HepG2 (cell line): ENCODE data around the gene ASB11. TPM values are rescaled to one million over a fixed set of nuclear protein-coding genes. Genes with fewer than 3 reads are reported as not detected.

Experiments used
- ATAC-seq: fragments of 200-7000 bp; cut with Tn5 transposase; 3 replicates; pipeline ENCODE4 v1.9.1; 2020; ENCODE audit warnings: mild to moderate bottlenecking, moderate library complexity
- BruUV-seq: library from RNA; stranded (reverse); fragments of 400-500 nt; replicated peaks from 2 replicates; lab custom pipeline; 2021; lab: Mats Ljungman, UMichigan
- CTCF ChIA-PET: fragments of 300-600 bp; formaldehyde crosslinking; extraction: SDS; loops from one replicate; lab custom pipeline; 2021; ENCODE audit warnings: low total read pairs, inconsistent platforms, low intra/inter-chr PET ratio; lab: Yijun Ruan, JAX
- POLR2A ChIA-PET: fragments of 350-600 bp; sonication (Branson Sonifier 250); formaldehyde crosslinking; loops from one replicate; lab custom pipeline; 2020; ENCODE audit warnings: antibody characterized with exemption, inconsistent platforms; lab: Yijun Ruan, JAX
- DNase-seq: peaks from one replicate; pipeline ENCODE4 v3.0.0-alpha.2; 2015; ENCODE audit warnings: low spot score
- FAIRE-seq: peaks from 3 replicates; lab custom pipeline; 2011; peaks lifted over from hg19 to GRCh38; lab: Jason Lieb, UNC
- H2AFZ ChIP-seq: one replicate; pipeline ENCODE4 v1.6.1; 2011; ENCODE audit warnings: low read length, inconsistent platforms
- H3K27ac ChIP-seq: fragments of 300-600 bp; 3 replicates; pipeline ENCODE4 v1.8.0; 2011; ENCODE audit warnings: mixed run types, mild to moderate bottlenecking, mixed read lengths, low read length, inconsistent platforms; ENCODE audit not compliant: insufficient read depth; ENCODE audit errors: extremely low read length
- H3K27me3 ChIP-seq, 2 experiments: fragments of 200-600 bp in 1 of 2; 2 replicates in 1 of 2; 3 replicates in 1 of 2; pipeline versions ENCODE4 v1.6.0 to v1.8.0; 2011; ENCODE audit warnings: low read length in 2 of 2, mild to moderate bottlenecking in 2 of 2, moderate library complexity in 2 of 2, inconsistent platforms in 1 of 2; ENCODE audit not compliant: insufficient read depth in 2 of 2, control insufficient read depth in 1 of 2
- H3K36me3 ChIP-seq, 2 experiments: fragments of 200-600 bp in 1 of 2; replicated peaks in 1 of 2; 2 replicates in 1 of 2; 3 replicates in 1 of 2; pipeline versions ENCODE4 v1.5.1 to v1.8.0; 2011; ENCODE audit warnings: low read length in 2 of 2, inconsistent platforms in 1 of 2; ENCODE audit not compliant: insufficient read depth in 2 of 2, control insufficient read depth in 1 of 2
- H3K4me1 ChIP-seq: 2 replicates; pipeline ENCODE4 v1.5.1; 2012; ENCODE audit warnings: low read length, inconsistent platforms; ENCODE audit not compliant: insufficient read depth
- H3K4me2 ChIP-seq: 2 replicates; pipeline ENCODE4 v1.6.0; 2011; ENCODE audit warnings: low read depth, low read length, inconsistent platforms
- H3K4me3 ChIP-seq, 3 experiments: fragments of 200-600 bp in 1 of 3; sonication (generic), shearing (Covaris generic) in 1 of 3; replicated peaks in 1 of 3; 2 replicates each; pipeline ENCODE4 v1.5.1; 2011 to 2016; ENCODE audit warnings: low read length in 3 of 3, inconsistent platforms in 2 of 3, low read depth in 2 of 3, mild to moderate bottlenecking in 2 of 3, control low read depth in 1 of 3, mixed read lengths in 1 of 3; ENCODE audit not compliant: insufficient read depth in 1 of 3
- H3K79me2 ChIP-seq: one replicate; pipeline ENCODE4 v1.6.1; 2011; ENCODE audit warnings: low read length, inconsistent platforms; ENCODE audit not compliant: insufficient read depth
- H3K9ac ChIP-seq: 2 replicates; pipeline ENCODE4 v1.6.0; 2011; ENCODE audit warnings: mild to moderate bottlenecking, low read depth, low read length, inconsistent platforms; ENCODE audit not compliant: insufficient read depth
- H3K9me3 ChIP-seq: 2 replicates; pipeline ENCODE4 v1.5.1; 2012; ENCODE audit warnings: mild to moderate bottlenecking, low read length
- H4K20me1 ChIP-seq: 2 replicates; pipeline ENCODE4 v1.6.0; 2011; ENCODE audit warnings: inconsistent platforms, mild to moderate bottlenecking, low read length, moderate library complexity; ENCODE audit not compliant: insufficient read depth
- FOXC1 ChIP-seq: sonication (generic); formaldehyde crosslinking; IDR thresholded peaks from 2 replicates; pipeline ENCODE4 v1.8.0; 2022; ENCODE audit warnings: mild to moderate bottlenecking, missing genetic modification reagents, borderline replicate concordance
- HMG20B ChIP-seq: conservative IDR thresholded peaks from 2 replicates; pipeline ENCODE4 v1.6.1; 2016; ENCODE audit warnings: missing genetic modification reagents, missing compliant biosample characterization
- KLF13 ChIP-seq: sonication (generic); formaldehyde crosslinking; IDR thresholded peaks from 2 replicates; pipeline ENCODE4 v1.4.0; 2020; ENCODE audit warnings: mild to moderate bottlenecking, missing genetic modification reagents
- ONECUT2 ChIP-seq: sonication (generic); formaldehyde crosslinking; IDR thresholded peaks from 2 replicates; pipeline ENCODE4 v1.4.0; 2020; ENCODE audit warnings: missing genetic modification reagents
- SMARCE1 ChIP-seq: fragments of 450-650 bp; IDR thresholded peaks from 2 replicates; pipeline ENCODE4 v1.6.1; 2017; ENCODE audit warnings: borderline replicate concordance
- SRF ChIP-seq: IDR thresholded peaks from 2 replicates; pipeline ENCODE4 v1.6.1; 2011; ENCODE audit warnings: mild to moderate bottlenecking, low read depth, low read length, moderate library complexity
- ZFP62 ChIP-seq: sonication (generic); formaldehyde crosslinking; IDR thresholded peaks from 2 replicates; pipeline ENCODE4 v1.4.0; 2020; ENCODE audit warnings: missing genetic modification reagents
- ZNF234 ChIP-seq: sonication (generic); formaldehyde crosslinking; conservative IDR thresholded peaks from 2 replicates; pipeline ENCODE4 v1.5.1; 2020; ENCODE audit warnings: mild to moderate bottlenecking, missing genetic modification reagents
- ZNF891 ChIP-seq: sonication (generic); formaldehyde crosslinking; IDR thresholded peaks from 2 replicates; pipeline ENCODE4 v1.5.0; 2020; ENCODE audit warnings: mild to moderate bottlenecking, missing genetic modification reagents
- WGBS: methylation state at CpG from one replicate; pipeline ENCODE4 v1.1.6; 2017; ENCODE audit warnings: low lambda C conversion rate; 5-methylcytosine and 5-hydroxymethylcytosine counted together
- in situ Hi-C: cut with HindIII; loops from 2 replicates; pipeline ENCODE4 v1.10.0; 2017; ENCODE audit warnings: low pct_unique_long_range_greater_than_20kb; ENCODE audit not compliant: extremely low pct_ligation_motif_present
- intact Hi-C: fragments of 100-400 bp; cut with micrococcal nuclease; formaldehyde crosslinking; loops from one replicate; pipeline ENCODE4 v1.10.0; 2022; ENCODE audit not compliant: unreplicated experiment
- polyA plus RNA-seq, 8 experiments: library from polyadenylated mRNA; depleted of rRNA in 3 of 8; stranded (reverse) in 7 of 8; unstranded in 1 of 8; fragments of >200 nt; fragmentation: Illumina TruSeq in 4 of 8; extraction: Trizol in 4 of 8; gene quantifications; 2 replicates each; pipeline versions ENCODE4 v1.2.1 to v1.2.3, GENCODE V29; 2011 to 2016; ENCODE audit warnings: low read depth in 4 of 8, missing spikeins in 1 of 8, mixed read lengths in 1 of 8; ENCODE audit not compliant: insufficient read depth in 1 of 8
- total RNA-seq, 5 experiments: library from RNA; depleted of rRNA; stranded (reverse); fragments of >200 nt; fragmentation: Illumina TruSeq; extraction: Trizol; gene quantifications; 2 replicates each; pipeline ENCODE4 v1.2.3, GENCODE V29; 2016; ENCODE audit warnings: low read depth in 1 of 5
- TF ChIP-seq, protein P1 (sequence below): sonication (generic); formaldehyde crosslinking; IDR thresholded peaks from 2 replicates; pipeline ENCODE4 v1.4.0; 2020; ENCODE audit warnings: missing genetic modification reagents, borderline replicate concordance
- TF ChIP-seq, protein P2 (sequence below): sonication (generic); formaldehyde crosslinking; IDR thresholded peaks from 2 replicates; pipeline ENCODE4 v1.8.1; 2022; ENCODE audit warnings: mild to moderate bottlenecking, missing genetic modification reagents
- TF ChIP-seq, protein P3 (sequence below): sonication (generic); formaldehyde crosslinking; conservative IDR thresholded peaks from 2 replicates; pipeline ENCODE4 v1.8.0; 2022; ENCODE audit warnings: low read depth, missing genetic modification reagents
- TF ChIP-seq, protein P4 (sequence below): sonication (generic); formaldehyde crosslinking; IDR thresholded peaks from 2 replicates; pipeline ENCODE4 v1.8.0; 2022; ENCODE audit warnings: missing genetic modification reagents, mild to moderate bottlenecking, moderate library complexity, borderline replicate concordance
- TF ChIP-seq, protein P5 (sequence below): sonication (generic); formaldehyde crosslinking; IDR thresholded peaks from 2 replicates; pipeline ENCODE4 v1.8.0; 2022; ENCODE audit warnings: missing genetic modification reagents, low read depth, mild to moderate bottlenecking, borderline replicate concordance
- TF ChIP-seq, protein P6 (sequence below): sonication (generic); formaldehyde crosslinking; IDR thresholded peaks from 2 replicates; pipeline ENCODE4 v1.8.1; 2023; ENCODE audit warnings: missing genetic modification reagents, mild to moderate bottlenecking, borderline replicate concordance

ASB11 gene
- total and polyA plus RNA-seq, 2 of the 13 experiments (the other 11 are each of a cell fraction or from before 2014, with no cell fraction given), result not detected

DNA sequence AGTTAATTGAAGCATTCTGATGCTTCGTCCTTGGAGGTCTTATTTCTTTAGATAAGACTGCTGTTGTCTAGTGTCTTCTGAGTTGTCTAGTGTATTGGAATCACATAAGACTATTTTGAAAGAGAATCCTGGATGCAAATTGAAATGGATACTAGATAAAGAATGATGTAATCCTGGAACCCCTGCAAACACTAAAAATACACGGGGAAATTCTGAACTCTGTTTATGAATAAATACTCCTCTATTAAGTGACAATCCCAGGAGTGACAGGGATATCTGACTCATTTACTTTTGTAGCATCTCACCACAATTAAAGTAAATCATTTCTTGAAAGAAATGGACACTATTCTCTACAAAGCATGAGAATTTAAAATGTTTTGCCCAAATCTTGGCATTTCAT, 968 bp downstream of the ASB11 start:
- no peaks in the 10 kb centered on the region for H3K9me3 ChIP-seq
- no peaks in the 10 kb centered on the region for H3K27me3 ChIP-seq
- in situ Hi-C loops, result no loop called here
- ChIA-PET CTCF (no interaction called here), POLR2A (no interaction called here)
- H3K9ac ChIP-seq, result no peak overlapping the region
- H3K27ac ChIP-seq, result no peak overlapping the region
- FAIRE-seq (no peak), ATAC-seq (no peak), DNase-seq (no peak)
- H3K36me3 ChIP-seq, result no peaks in the 10 kb centered on the region
- no peaks in the 10 kb centered on the region for H3K79me2 ChIP-seq
- H3K4me3 ChIP-seq, result no peak overlapping the region
- no peak for TF ChIP-seq SRF
- TF ChIP-seq, protein P1, sequence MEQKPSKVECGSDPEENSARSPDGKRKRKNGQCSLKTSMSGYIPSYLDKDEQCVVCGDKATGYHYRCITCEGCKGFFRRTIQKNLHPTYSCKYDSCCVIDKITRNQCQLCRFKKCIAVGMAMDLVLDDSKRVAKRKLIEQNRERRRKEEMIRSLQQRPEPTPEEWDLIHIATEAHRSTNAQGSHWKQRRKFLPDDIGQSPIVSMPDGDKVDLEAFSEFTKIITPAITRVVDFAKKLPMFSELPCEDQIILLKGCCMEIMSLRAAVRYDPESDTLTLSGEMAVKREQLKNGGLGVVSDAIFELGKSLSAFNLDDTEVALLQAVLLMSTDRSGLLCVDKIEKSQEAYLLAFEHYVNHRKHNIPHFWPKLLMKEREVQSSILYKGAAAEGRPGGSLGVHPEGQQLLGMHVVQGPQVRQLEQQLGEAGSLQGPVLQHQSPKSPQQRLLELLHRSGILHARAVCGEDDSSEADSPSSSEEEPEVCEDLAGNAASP (CRISPR knock-in tag), result no peak
- TF ChIP-seq, protein P2, sequence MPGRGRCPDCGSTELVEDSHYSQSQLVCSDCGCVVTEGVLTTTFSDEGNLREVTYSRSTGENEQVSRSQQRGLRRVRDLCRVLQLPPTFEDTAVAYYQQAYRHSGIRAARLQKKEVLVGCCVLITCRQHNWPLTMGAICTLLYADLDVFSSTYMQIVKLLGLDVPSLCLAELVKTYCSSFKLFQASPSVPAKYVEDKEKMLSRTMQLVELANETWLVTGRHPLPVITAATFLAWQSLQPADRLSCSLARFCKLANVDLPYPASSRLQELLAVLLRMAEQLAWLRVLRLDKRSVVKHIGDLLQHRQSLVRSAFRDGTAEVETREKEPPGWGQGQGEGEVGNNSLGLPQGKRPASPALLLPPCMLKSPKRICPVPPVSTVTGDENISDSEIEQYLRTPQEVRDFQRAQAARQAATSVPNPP (CRISPR knock-in tag), result no peak
- TF ChIP-seq, protein P3, sequence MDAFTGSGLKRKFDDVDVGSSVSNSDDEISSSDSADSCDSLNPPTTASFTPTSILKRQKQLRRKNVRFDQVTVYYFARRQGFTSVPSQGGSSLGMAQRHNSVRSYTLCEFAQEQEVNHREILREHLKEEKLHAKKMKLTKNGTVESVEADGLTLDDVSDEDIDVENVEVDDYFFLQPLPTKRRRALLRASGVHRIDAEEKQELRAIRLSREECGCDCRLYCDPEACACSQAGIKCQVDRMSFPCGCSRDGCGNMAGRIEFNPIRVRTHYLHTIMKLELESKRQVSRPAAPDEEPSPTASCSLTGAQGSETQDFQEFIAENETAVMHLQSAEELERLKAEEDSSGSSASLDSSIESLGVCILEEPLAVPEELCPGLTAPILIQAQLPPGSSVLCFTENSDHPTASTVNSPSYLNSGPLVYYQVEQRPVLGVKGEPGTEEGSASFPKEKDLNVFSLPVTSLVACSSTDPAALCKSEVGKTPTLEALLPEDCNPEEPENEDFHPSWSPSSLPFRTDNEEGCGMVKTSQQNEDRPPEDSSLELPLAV (CRISPR knock-in tag), result no peak
- TF ChIP-seq ONECUT2, result no peak
- no peak for TF ChIP-seq SMARCE1
- no peak for TF ChIP-seq ZNF234 (CRISPR knock-in tag)
- TF ChIP-seq, protein P4, sequence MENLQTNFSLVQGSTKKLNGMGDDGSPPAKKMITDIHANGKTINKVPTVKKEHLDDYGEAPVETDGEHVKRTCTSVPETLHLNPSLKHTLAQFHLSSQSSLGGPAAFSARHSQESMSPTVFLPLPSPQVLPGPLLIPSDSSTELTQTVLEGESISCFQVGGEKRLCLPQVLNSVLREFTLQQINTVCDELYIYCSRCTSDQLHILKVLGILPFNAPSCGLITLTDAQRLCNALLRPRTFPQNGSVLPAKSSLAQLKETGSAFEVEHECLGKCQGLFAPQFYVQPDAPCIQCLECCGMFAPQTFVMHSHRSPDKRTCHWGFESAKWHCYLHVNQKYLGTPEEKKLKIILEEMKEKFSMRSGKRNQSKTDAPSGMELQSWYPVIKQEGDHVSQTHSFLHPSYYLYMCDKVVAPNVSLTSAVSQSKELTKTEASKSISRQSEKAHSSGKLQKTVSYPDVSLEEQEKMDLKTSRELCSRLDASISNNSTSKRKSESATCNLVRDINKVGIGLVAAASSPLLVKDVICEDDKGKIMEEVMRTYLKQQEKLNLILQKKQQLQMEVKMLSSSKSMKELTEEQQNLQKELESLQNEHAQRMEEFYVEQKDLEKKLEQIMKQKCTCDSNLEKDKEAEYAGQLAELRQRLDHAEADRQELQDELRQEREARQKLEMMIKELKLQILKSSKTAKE (CRISPR knock-in tag), result no peak
- TF ChIP-seq ZNF891 (CRISPR knock-in tag), result no peak
- no peak for TF ChIP-seq HMG20B (CRISPR knock-in tag)
- TF ChIP-seq, protein P5, sequence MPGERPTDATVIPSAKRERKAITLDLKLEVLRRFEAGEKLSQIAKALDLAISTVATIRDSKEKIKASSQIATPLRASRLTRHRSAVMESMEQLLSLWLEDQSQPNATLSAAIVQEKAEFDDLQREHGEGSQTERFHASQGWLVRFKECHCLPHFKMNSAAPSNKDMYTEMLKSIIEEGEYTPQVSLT (CRISPR knock-in tag), result no peak
- TF ChIP-seq FOXC1 (CRISPR knock-in tag), result no peak
- TF ChIP-seq ZFP62 (CRISPR knock-in tag), result no peak
- TF ChIP-seq, protein P6, sequence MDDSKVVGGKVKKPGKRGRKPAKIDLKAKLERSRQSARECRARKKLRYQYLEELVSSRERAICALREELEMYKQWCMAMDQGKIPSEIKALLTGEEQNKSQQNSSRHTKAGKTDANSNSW (CRISPR knock-in tag), result no peak
- no peak for TF ChIP-seq KLF13 (CRISPR knock-in tag)
- H2AFZ ChIP-seq, result no peak overlapping the region
- no peaks in the 10 kb centered on the region for H3K4me1 ChIP-seq
- intact Hi-C loops, result no loop called here
- whole genome bisulfite sequencing, result 5% methylated on average over 2 of the region's 2 CpGs
- no TSS peak for BruUV-seq
- H4K20me1 ChIP-seq, result no peaks in the 10 kb centered on the region
- no peak overlapping the region for H3K4me2 ChIP-seq
